ENCODE measurements around the gene MACROD2.

MACROD2 gene

GRCh38 chr20:14553774-14554534, 558.6 kb downstream of the MACROD2 start:
- DNase-seq: no peak

- DNase-seq: no peak
These were observed 560.4 kb downstream of the MACROD2 start for GRCh38 chr20:14555676-14556075.

DNA sequence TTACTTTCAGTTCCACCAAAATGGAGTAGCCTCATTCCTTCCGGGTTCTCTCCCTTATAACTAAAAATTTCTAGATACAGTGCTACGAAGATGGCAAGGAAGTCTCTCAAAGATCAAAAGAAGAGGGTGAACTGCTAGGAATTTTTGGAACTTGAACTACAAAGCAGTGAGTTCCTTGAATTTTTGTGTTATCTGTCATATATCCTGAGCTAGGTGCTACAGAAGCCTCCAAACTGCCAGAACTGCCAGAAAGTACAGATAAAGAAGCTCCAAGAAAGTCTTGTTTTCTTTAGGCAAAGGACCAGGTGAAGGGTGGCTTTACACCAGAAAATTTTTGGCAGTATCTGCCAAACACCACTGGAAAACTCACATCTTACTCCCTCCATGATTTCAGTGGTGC, 560.9 kb downstream of the MACROD2 start:
- DNase-seq: no peak

DNA sequence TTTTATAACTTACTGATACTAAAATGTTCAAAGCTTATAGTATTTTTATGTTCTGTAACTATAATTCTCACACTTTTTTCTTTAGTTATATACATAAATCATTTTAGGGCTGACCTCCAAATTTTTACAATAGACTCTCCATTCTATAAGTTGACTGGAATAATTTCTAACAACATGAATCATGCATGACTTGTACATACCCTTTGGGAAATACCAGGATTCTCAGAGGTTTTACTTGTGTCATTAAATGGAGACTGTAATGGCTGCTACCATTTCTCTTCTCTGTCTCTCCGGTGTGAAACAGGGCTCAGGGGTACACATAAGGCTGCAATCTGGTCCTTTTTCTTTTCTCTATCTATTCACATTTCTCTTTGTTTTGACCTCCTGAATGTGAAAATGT, 564.3 kb downstream of the MACROD2 start:
- DNase-seq: no peak

DNA sequence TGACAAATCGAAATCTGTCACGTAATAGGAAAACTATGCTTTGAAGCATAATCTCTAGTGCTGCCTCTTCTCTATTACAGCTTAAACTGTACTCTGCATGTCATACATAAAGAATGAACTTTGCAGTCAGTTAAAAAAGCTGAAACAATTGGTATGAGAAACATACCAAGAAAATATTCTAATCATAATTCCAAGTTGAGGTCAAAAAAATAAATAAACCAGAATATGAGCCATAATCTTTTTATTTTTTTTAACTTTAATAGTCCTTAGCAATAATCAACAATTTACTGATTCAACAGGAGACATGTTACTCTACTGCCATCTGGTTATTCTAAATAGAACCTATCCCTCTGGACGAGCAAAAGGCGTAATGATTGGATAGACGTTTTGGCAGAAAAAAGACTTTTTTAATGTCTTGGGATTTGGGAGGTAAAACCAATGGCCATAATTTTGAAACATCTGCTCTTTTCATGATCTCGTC, 566.5 kb downstream of the MACROD2 start:
- DNase-seq: no peak

GRCh38 chr20:14562981-14563380, 567.7 kb downstream of the MACROD2 start:
- no peak for DNase-seq

DNA sequence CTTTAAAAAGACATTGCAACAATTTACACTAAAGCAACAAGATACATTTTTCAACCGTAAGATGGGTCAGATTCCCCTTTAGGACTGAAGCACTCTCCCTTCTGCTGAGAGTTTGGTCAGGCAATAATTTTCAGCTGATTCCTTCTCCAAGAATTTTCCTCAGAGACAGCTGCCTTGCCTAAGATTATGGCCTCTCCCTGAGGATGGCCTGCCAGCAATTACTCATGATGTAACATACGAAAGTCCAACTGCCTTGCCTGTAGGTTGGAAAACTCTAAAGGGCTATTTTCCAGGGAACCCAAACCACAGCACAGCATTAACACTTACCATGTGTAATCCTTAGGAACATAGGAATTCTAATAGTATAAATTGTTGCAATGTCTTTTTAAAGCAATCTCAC, 571.2 kb downstream of the MACROD2 start:
- DNase-seq: no peak

- no peak for DNase-seq
These were observed 572.9 kb downstream of the MACROD2 start for GRCh38 chr20:14568225-14568624.

DNA sequence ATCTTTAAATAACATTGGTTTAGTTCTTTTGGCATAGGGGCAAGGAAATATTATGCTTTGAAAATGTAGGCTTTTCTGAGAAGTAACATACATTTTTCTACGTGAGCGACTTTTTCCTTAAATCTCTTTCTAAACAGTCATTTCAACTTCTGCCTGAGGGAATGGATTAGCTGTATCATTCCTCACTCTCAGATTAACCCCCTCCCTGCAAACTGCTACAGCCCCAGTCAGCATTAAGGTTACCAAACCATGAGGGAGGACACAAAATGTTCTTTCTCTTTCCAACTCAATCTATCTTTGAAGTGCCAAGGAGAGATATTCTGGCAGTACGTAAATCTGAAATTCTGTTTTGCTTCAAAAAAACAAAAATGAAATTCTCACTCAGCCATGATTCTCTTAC, 573.4 kb downstream of the MACROD2 start:
- no peak for DNase-seq

- no peak for DNase-seq
These were observed 574.3 kb downstream of the MACROD2 start for GRCh38 chr20:14569641-14570040.

- no peak for DNase-seq
These were observed 575.5 kb downstream of the MACROD2 start for GRCh38 chr20:14570811-14571210.

DNA sequence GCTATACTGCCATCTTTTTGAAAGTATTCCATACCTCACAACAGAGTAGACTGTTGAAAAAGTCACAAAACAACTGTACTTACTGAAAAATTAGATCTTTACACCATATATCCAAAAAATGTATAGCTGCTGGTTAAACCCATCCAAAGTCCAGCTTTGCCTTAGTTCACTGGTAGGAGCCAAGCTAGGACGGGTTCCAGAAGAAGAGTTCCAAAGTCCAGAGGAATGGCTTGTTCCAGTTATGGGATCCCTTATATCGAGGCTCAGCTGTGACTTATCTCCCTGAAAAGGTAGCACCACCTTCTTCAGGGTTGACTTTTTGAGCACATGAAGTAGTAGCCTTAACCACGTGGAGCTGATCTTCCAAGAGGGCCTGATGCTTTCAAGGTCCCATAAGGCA, 578.4 kb downstream of the MACROD2 start:
- no peak for DNase-seq

DNA sequence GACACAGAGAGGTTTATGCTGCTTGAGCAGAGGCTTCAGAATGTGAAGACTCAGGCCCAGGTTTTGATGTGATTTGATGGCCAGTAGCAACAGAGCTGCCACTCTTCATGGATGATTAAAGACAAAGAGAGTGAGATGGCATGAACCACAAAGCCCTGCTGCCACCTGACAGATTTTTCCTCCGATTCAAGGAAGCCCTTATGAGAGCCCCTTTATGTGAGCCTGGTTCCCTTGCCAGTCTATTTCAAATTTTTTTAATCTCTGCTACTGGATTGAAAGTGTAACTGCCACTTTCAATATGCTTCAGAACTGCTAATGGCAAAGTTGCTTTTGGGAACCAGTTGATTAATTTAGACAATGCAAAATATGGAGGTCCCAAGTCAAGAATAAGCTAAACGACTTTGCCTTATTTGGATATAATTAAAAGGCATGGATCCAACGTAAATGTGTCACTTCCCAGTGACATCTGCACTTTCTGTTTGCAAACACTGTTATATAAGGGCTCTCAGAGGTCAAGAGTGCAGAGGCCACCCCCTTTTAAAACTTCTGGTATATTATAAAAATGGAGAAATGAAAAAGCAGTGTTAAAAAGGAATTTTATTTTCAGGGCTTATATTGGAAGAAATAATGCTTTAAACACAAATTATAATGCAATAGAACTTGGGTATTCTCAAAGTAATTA, 581.0 kb downstream of the MACROD2 start:
- no peak for DNase-seq

- DNase-seq: no peak
These were observed 585.2 kb downstream of the MACROD2 start for GRCh38 chr20:14580418-14581074.

- no peak for DNase-seq
These were observed 586.4 kb downstream of the MACROD2 start for GRCh38 chr20:14581731-14582130.

GRCh38 chr20:14582855-14583254, 587.5 kb downstream of the MACROD2 start:
- no peak for DNase-seq

DNA sequence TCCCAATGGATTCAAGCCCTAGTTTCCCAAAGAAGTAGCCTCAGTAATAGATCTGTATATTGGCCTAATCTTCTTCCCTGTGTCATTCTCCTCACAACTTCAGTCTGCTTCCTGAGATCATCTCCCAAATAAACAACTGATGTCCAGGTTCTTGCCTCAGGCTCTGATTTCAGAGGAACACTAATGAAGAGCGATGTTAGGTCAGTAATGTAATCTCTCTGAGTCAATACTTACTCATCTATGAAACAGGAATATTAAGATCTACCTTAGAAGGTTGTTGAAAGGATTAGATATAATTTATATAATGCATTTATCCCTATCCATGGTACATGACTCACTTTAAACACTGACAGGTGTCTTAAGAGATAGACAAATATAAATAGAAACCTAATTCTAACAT, 588.1 kb downstream of the MACROD2 start:
- DNase-seq: no peak

DNA sequence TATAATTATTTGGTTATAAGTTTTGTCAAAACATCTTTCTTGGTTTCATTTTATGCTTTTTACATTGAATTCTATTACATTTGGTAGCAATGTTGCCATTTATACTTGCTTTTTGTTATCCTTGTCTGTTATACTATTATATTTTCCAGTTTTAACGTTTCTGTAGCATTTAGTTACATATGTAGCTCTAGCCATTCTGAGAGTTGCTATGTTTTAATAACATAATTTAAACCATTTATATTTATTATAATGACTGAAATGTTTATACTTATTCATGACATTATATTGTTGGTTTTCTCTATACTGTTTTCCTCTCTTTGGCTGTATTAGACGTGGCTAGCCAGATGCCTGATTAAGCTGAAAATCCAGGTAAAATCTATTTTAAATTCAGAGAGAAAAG, 594.1 kb downstream of the MACROD2 start:
- DNase-seq: no peak

GRCh38 chr20:14595051-14595450, 599.7 kb downstream of the MACROD2 start:
- DNase-seq: no peak

DNA sequence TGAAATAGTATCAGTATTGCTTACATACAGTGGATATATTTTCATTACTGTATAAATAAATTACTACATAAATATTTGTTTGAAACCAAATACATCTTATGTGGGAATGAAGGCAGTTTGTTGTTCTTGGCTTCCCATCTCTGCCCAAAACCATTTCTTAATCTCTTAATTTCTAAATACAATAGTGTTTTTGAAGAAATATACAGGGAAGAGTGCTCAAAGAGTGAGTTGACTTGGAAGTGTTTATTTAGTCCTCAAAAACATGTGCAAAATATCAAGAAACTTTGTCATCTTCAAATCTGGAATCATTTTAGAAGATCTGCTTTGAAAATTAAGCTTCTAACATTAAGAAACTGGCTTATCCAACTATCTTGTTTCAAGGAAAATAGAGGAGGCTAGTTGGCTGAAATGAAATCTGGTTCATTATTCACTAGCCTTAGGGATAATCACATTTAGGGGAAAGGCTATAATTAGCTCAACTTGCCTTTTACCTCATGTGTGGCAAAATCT, 601.9 kb downstream of the MACROD2 start:
- DNase-seq: no peak

DNA sequence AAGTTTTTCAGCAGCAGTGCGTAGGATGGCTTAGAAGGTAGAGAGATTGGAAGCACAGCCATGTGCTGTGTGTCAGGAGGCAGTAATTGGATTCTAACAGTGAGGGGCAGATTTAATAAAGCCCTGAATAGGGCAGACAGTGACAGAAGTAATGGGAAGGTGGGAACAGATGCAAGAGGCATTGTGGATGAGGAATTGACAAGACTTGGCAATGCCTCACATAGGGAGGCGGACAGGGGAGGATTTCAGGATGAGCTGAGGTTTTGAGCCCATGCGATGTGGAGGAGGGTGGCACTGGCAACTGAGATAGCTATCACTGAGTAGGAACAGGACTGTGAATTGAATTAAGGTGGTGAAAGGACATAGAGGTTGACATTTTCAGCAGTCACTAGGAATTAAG, 604.3 kb downstream of the MACROD2 start:
- no peak for DNase-seq

- DNase-seq: no peak
These were observed 605.2 kb downstream of the MACROD2 start for GRCh38 chr20:14600527-14600926.

DNA sequence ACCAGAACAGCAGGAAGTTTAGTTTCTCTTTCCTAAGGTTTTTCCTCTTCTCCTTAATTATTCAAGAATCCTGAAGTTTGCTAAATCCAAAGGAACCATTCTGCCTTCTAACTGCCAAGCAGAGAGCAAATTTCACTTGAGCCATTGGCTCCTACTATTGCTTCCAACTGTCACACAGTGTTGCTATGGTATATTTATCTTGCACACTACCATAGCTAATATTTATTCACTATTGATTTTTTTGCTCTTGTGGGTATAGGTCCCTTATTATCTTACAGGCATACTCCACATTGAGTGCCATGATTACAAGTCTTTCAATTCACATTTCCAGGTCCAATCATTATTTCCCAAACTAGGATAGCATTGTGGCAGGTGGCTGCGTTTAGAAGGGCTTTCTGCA, 608.8 kb downstream of the MACROD2 start:
- DNase-seq: no peak
